ENCODE results near the gene PNMA5.

PNMA5 gene

DNA sequence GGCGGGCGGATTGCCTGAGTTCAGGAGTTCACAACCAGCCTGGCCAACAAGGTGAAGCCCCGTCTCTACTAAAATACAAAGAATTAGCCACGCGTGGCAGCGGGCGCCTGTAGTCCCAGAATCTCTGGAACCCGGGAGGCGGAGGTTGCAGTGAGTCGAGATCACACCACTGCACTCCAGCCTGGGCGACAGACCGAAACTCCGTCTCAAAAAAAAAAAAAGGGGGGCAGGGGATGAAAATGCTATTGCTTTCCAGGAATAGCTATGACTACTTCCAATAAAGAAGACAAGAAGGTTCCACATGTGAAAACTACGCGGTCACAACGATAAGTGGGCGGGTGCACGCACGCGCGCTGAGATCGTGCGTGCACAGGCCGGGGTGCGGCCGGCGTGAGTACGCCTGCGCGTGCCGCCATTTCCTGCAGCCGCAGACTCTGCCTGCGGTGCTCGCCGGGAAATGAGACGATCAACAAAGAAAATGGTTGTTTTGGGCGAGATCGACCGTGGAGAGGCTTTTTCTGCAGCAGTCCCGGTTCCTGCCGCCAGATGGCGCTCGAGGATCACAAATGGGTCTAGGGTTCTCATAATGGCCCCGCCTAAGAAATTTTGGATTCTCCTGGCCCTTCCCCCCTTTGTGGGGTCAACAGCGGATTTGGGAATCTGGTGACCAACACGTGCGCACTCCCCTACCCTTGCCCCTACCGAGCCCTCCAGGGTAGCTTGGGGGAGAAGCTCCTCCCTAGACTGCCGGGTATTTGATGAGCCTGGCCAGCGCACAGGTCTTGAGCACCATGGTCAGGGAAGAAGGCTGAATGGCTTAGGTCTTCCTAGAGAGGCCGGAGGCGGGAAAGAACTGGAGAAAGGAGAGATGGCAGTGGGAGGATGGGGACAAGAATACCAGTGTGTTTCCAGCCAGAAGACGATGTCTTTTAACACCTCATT, 35.1 kb downstream of the PNMA5 start:
- peak; percentile 86 for DNase-seq (ENCODE audit: low read depth)

DNA sequence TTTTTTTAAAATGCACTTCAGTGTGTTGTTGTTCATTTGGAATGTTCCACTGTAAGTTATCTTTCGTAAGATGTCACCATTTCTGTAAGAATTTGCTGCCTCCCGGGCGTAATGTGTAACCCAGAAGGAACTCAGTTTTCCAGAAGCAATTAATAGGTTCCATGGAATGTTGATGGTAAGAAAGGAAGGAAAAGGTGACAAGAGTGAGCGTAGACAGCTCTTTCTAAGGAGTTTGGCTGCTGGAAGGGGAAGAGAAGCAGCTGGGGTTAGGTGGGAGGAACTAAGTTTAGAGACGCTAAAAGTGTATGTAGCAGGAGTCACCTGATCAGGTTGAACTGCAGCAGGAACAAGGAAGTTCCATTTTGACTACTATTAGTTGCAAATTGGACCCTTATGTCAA, 35.9 kb downstream of the PNMA5 start:
- DNase-seq (ENCODE audit: low read depth) = no peak

DNA sequence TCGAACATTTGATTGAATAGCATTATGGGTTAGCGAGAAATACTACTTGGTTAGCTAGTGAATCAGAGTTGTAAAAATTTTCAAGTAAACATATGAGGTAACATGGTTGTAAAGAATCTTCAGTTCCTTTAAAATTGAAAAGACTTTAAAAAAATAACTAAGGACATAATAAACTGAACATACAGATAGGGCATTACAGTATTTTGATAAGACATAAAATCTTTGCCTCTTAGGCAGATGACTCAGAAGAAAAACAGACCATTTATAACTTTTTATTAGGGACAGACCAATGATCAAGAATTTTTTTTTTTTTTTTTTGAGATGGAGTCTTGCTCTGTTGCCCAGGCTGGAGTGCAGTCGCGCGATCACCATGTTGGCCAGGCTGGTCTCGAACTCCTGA, 43.1 kb downstream of the PNMA5 start:
- DNase-seq (ENCODE audit: low read depth) = no peak

DNA sequence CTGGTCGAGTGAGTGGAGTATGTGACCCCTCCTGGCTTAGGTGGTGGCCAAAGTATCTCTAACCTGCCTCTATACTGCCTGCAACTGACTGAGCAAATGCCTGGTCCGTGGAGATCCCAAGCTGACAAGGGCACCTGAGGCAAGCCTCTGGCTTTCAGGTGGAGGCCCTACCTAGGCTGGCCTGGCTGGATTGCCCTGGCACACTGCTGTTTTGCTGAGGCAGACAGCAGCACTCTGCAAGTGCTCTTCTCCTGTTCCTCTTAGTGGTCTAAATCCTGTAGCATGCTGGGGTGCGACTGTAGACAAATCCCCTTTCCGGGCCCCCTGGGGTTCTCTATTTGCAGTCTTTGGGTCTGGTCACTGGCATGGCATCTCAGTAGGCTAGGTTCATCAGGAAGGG, 44.8 kb downstream of the PNMA5 start:
- no peak for DNase-seq (ENCODE audit: low read depth)

DNA sequence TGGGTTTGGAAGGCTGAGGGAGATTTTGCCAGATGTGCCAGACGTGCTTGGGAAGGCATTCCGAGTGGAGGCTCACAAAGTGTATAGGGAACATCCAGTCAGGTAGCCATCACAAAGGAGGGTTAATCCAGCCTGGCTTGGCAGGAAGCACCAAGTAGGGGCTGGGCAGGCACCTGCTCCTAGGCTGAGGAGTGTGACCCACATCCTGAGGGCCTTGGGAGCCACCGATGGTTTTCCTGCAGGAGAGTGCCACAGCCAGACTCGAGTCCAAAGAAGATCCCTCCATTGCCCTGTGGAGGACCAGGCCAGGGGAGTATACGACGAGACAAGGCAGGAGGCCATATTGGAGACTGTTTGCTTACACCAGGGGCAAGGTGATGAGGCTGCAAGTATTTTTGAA, 47.2 kb downstream of the PNMA5 start:
- DNase-seq (ENCODE audit: low read depth) = no peak

DNA sequence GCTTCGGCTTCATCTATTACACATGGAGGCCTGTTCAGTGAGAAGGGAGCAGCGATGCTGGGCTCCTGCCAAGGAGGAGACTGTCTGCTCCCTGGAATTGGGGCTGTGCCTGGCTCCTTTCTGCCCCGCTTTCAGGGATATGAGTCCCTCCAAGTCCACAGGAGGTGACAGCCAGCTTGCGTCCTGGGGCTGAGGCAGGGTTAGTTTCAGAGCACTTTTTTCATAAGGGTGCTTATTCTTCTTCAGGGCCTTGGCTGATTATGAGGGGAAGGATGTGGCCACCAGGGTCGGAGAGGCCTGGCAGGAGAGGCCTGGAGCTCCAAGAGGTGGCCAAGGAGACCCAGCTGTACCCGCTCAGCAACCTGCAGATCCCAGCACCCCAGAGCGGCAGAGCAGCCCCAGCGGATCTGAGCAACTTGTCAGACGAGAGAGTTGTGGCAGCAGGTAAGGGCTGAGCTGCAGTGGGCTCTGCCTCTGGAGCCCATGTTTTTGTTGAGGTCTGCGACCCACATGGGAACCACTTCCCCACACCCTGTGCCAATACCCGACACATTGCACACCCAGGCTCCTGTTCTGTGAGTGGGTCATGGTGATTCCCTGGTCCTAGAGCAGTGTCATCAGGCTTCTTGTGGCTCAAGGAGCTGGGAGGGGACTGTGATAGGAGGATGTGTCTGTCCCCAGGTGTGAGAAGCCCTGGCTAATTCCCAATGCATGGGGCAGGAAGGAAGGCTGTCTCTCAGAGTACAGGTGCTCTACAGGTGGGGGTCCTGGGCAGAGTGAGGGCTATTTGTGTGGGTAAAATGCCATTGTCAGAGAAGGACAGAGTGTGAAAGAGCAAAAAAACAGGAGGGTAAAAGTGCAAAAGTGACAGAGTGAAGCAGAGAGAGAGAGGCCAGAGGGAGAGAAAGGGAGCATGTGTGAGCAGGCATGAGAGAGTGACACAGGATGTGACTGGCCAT, 48.6 kb downstream of the PNMA5 start:
- DNase-seq (ENCODE audit: low read depth) = no peak

DNA sequence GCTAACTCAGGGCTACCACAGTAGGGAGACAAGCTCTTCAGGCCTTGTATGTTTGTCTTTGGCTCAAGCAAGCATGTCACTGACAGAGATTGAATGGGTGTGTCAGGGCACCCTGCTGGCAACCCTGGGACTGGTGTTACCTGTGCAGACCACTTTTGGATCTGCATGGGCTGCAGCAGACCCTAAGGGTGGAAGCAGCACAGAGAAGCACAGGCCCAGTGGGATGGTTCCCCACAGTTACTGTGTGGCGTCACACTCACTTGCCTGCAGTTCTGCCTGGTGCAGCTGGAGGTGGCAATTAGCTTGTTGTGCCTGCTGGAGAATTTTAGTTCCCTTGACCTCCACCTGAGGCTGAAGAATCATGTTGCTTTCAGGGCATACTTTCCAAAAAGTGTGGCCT, 50.1 kb downstream of the PNMA5 start:
- DNase-seq (ENCODE audit: low read depth) = no peak

DNA sequence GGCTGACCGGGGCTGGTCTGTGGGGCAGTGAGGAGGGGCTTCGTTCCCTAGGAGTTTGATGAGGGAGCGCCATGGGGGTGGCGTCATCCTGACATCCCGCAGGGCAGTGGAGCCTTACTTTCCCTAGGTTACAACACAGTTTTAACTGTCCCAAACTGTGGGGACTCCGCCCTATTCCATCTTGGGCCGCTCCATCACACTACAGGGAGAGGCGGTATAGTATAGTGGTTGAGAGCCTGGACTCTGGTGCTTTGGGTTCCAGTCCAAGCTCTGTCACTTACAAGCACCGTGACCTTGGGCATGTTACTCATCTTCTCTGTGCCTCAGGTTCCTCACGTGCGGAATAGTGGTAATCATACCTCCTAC, 51.9 kb downstream of the PNMA5 start:
- no peak for DNase-seq (ENCODE audit: low read depth)

DNA sequence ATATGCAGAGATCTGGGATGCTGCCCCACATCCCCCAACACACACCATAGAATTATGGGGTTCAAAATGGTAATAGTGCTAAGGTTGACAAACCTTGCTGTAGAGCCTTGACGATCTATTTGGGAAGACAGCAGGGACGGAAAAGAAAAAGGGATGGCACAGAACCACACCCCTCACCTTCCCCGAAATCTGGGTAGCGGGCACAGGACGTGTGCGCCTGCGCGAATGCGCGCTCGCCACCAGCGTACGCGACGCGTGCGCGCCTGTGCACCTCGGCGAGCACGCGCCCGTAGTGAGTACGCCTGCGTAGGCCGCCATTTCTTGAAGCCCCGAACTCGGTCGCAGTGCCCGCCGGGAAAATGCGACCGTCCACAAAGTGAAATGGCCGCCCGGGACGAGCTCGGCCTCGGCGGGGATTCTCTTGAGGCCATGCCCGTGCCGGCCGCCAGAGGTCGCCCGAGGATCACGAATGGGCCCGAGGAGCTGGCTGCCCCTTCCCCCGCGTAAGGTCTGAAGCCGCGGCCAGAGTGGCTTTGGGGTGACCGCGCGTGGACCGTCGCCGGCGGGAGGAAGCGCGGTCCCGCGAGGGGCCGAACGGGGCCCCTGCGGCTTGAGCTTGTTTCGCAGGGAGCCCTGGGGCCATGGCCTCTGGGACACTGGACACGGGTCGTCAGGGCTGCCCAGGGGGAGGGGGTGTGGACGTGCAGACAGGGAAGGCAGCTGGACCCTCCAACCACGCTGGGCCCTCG, 52.4 kb downstream of the PNMA5 start:
- DNase-seq (ENCODE audit: low read depth) = peak; percentile 83
